BJ (cell line): ENCODE measurements around the gene ANO7. TPM values are rescaled to one million over a fixed set of nuclear protein-coding genes. Genes with fewer than 3 reads are reported as not detected.

Experiments
- CTCF ChIA-PET: fragments of 350-600 bp; formaldehyde crosslinking; extraction: SDS; loops from one replicate; lab custom pipeline; 2021; ENCODE audit warnings: antibody characterized with exemption, inconsistent platforms; lab: Yijun Ruan, JAX
- POLR2A ChIA-PET: fragments of 300-600 bp; sonication (Branson Sonifier 250); formaldehyde crosslinking; extraction: SDS; loops from one replicate; lab custom pipeline; 2021; ENCODE audit warnings: antibody characterized with exemption; lab: Charles Lee
- DNase-seq: peaks from one replicate; pipeline ENCODE4 v3.0.0-alpha.2; 2011; ENCODE audit warnings: low read depth
- H3K27me3 ChIP-seq: 2 replicates; pipeline ENCODE4 v1.6.0; 2011; ENCODE audit warnings: low read length; ENCODE audit not compliant: control insufficient read depth, insufficient read depth
- H3K36me3 ChIP-seq: 2 replicates; pipeline ENCODE4 v1.5.1; 2011; ENCODE audit warnings: low read length; ENCODE audit not compliant: control insufficient read depth, insufficient read depth
- H3K4me3 ChIP-seq: 2 replicates; pipeline ENCODE4 v1.5.1; 2011; ENCODE audit warnings: low read depth, mild to moderate bottlenecking, control low read depth, low read length
- CTCF ChIP-seq: IDR thresholded peaks from 2 replicates; pipeline ENCODE4 v1.5.1; 2011; ENCODE audit warnings: low read depth, mild to moderate bottlenecking, control low read depth, inconsistent platforms, low read length, moderate library complexity; ENCODE audit not compliant: insufficient read depth
- polyA plus RNA-seq: library from polyadenylated mRNA; depleted of rRNA; stranded (reverse); fragments of >200 nt; gene quantifications from 2 replicates; pipeline ENCODE4 v1.2.3, GENCODE V29; 2011

Gene ANO7
- polyA plus RNA-seq, 1 experiment, result 0.74 TPM

GRCh38 chr2:241238693-241239198, 50.3 kb downstream of the ANO7 start:
- POLR2A ChIA-PET, result interaction anchor here (0.8 kb wide), 1 partner anchor 100 kb away, joined by 3 read pairs; no protein-coding TSS in a partner anchor
- CTCF ChIA-PET, result no interaction called here
- Histone ChIP-seq H3K27me3 (no peaks in the 10 kb centered on the region), H3K36me3 (peaks cover 77% of the 10 kb centered on the region), H3K4me3 (no peak overlapping the region)
- no peak for TF ChIP-seq CTCF
- no peak for DNase-seq

GRCh38 chr2:241239552-241240202, 51.2 kb downstream of the ANO7 start:
- CTCF ChIA-PET, result no interaction called here
- TF ChIP-seq CTCF, result no peak
- POLR2A ChIA-PET, result no interaction called here

GRCh38 chr2:241240320-241241004, 52.0 kb downstream of the ANO7 start:
- no peak for TF ChIP-seq CTCF
- ChIA-PET CTCF (no interaction called here), POLR2A (no interaction called here)
- H3K36me3 ChIP-seq, result peaks cover 67% of the 10 kb centered on the region
- H3K27me3 ChIP-seq, result no peaks in the 10 kb centered on the region
- no peak overlapping the region for H3K4me3 ChIP-seq
- DNase-seq, result no peak

More at GRCh38 chr2:241239552-241240202, 51.2 kb downstream of the ANO7 start:
- Histone ChIP-seq H3K36me3 (peaks cover 72% of the 10 kb centered on the region), H3K27me3 (no peaks in the 10 kb centered on the region), H3K4me3 (no peak overlapping the region)
- DNase-seq, result no peak

- Histone ChIP-seq H3K4me3 (no peak overlapping the region), H3K36me3 (peaks cover 59% of the 10 kb centered on the region), H3K27me3 (no peaks in the 10 kb centered on the region)
- ChIA-PET CTCF (interaction anchor here (0.6 kb wide), 1 partner anchor 180 kb away, joined by 5 read pairs; no protein-coding TSS in a partner anchor), POLR2A (no interaction called here)
- no peak for TF ChIP-seq CTCF
- no peak for DNase-seq
These were observed 53.2 kb downstream of the ANO7 start for GRCh38 chr2:241241669-241242068.

GRCh38 chr2:241242306-241242705, 53.8 kb downstream of the ANO7 start:
- ChIA-PET CTCF (interaction anchor here (0.6 to 1.7 kb wide), 2 partner anchors 11 to 181 kb away, joined by 5 to 6 read pairs; no protein-coding TSS in a partner anchor), POLR2A (no interaction called here)
- Histone ChIP-seq H3K27me3 (no peaks in the 10 kb centered on the region), H3K4me3 (no peak overlapping the region), H3K36me3 (peaks cover 59% of the 10 kb centered on the region)
- no peak for DNase-seq
- TF ChIP-seq CTCF, result no peak
